Naive thymus-derived CD4-positive, alpha-beta T cell (primary cell): Measurements from ENCODE around the gene PTS. TPM values are rescaled to one million over a fixed set of nuclear protein-coding genes. Genes with fewer than 3 reads are reported as not detected.

ENCODE experiments used
- ATAC-seq: fragments of 150-1000 bp; cut with Tn5 transposase; 2 replicates; pipeline ENCODE4 v1.10.0; 2021; ENCODE audit warnings: mild to moderate bottlenecking, moderate library complexity
- CTCF ChIA-PET: fragments of 350-600 bp; sonication (Branson Sonifier 250); formaldehyde crosslinking; loops from one replicate; lab custom pipeline; 2021; ENCODE audit warnings: antibody characterized with exemption; lab: Charles Lee
- POLR2A ChIA-PET: fragments of 350-600 bp; sonication (Branson Sonifier 250); formaldehyde crosslinking; loops from one replicate; lab custom pipeline; 2021; ENCODE audit warnings: antibody characterized with exemption, inconsistent platforms; lab: Charles Lee
- DNase-seq, 9 donors: peaks; one replicate each; pipeline versions ENCODE4 v3.0.0 to v3.0.0-alpha.2; 2020 to 2022; ENCODE audit warnings: mixed read lengths in 1 of 9
- H3K27ac ChIP-seq: one replicate; pipeline ENCODE4 v1.7.0; 2013; ENCODE audit warnings: mild to moderate bottlenecking, low read depth, low read length, moderate library complexity
- H3K27me3 ChIP-seq, 2 donors: one replicate each; pipeline ENCODE4 v1.7.0; 2013; ENCODE audit warnings: low read length in 2 of 2, mild to moderate bottlenecking in 2 of 2, moderate library complexity in 2 of 2; ENCODE audit not compliant: control insufficient read depth in 2 of 2, insufficient read depth in 2 of 2
- H3K36me3 ChIP-seq, 3 experiments: 1 replicate in 2 of 3; 2 replicates in 1 of 3; pipeline ENCODE4 v1.7.0; 2013; ENCODE audit warnings: low read length in 3 of 3, mild to moderate bottlenecking in 3 of 3, moderate library complexity in 1 of 3; ENCODE audit not compliant: insufficient read depth in 3 of 3, control insufficient read depth in 2 of 3
- H3K4me1 ChIP-seq, 2 donors: one replicate each; pipeline ENCODE4 v1.7.0; 2013; ENCODE audit warnings: low read length in 2 of 2, mild to moderate bottlenecking in 2 of 2, moderate library complexity in 1 of 2; ENCODE audit not compliant: control insufficient read depth in 2 of 2, insufficient read depth in 2 of 2
- H3K4me3 ChIP-seq: 2 replicates; pipeline ENCODE4 v1.7.0; 2013; ENCODE audit warnings: mild to moderate bottlenecking, low read length
- H3K9me3 ChIP-seq, 3 experiments: 1 replicate in 2 of 3; 2 replicates in 1 of 3; pipeline ENCODE4 v1.7.0; 2013; ENCODE audit warnings: low read length in 3 of 3; ENCODE audit not compliant: control insufficient read depth in 2 of 3
- H3K27ac Mint-ChIP-seq, 9 donors: one replicate each; pipeline ENCODE4 v1.8.0; 2020 to 2022; ENCODE audit warnings: mixed read lengths in 9 of 9, mild to moderate bottlenecking in 8 of 9, moderate library complexity in 5 of 9, inconsistent platforms in 2 of 9
- H3K27me3 Mint-ChIP-seq, 5 donors: one replicate each; pipeline ENCODE4 v1.8.0; 2021 to 2022; ENCODE audit warnings: mixed read lengths in 5 of 5, mild to moderate bottlenecking in 1 of 5
- H3K36me3 Mint-ChIP-seq, 5 donors: one replicate each; pipeline ENCODE4 v1.8.0; 2020 to 2022; ENCODE audit warnings: mixed read lengths in 5 of 5, mild to moderate bottlenecking in 3 of 5, inconsistent platforms in 1 of 5
- H3K4me1 Mint-ChIP-seq, 7 donors: one replicate each; pipeline ENCODE4 v1.8.0; 2020 to 2022; ENCODE audit warnings: mixed read lengths in 7 of 7, mild to moderate bottlenecking in 3 of 7, inconsistent platforms in 1 of 7
- H3K4me3 Mint-ChIP-seq, 10 donors: one replicate each; pipeline ENCODE4 v1.8.0; 2020 to 2022; ENCODE audit warnings: mild to moderate bottlenecking in 10 of 10, mixed read lengths in 10 of 10, moderate library complexity in 6 of 10, inconsistent platforms in 2 of 10
- H3K9me3 Mint-ChIP-seq, 11 donors: one replicate each; pipeline ENCODE4 v1.8.0; 2020 to 2022; ENCODE audit warnings: mixed read lengths in 11 of 11, mild to moderate bottlenecking in 4 of 11, inconsistent platforms in 1 of 11, moderate library complexity in 1 of 11
- intact Hi-C, 2 donors: fragments of 100-400 bp; cut with micrococcal nuclease; formaldehyde crosslinking; loops; one replicate each; pipeline ENCODE4 v1.15.1; 2023
- polyA plus RNA-seq, 2 donors: library from polyadenylated mRNA; unstranded; fragments of 300-500 nt; fragmentation: Illumina TruSeq; gene quantifications; one replicate each; pipeline ENCODE4 v1.2.3, GENCODE V29; 2021
- total RNA-seq, 6 experiments: library from RNA in 5 of 6; stranded (reverse) in 5 of 6; gene quantifications; 1 replicate in 5 of 6; 2 replicates in 1 of 6; pipeline ENCODE4 v1.2.3 and lab custom pipeline; 2021 to 2026

Gene PTS
- total and polyA plus RNA-seq, 7 experiments from 2014 or later: 3.7 to 71.3 (median 23.1) TPM

- peaks cover 0 to 2% (median 0%) of the 10 kb centered on the region in 11 donors for H3K9me3 Mint-ChIP-seq
- peaks cover 0 to 9% (median 8%) of the 10 kb centered on the region in 5 donors for H3K36me3 Mint-ChIP-seq
- peaks cover 9% of the 10 kb centered on the region in 2 donors for H3K4me1 ChIP-seq
- intact Hi-C loops: loop anchor here (2.0 to 10.0 kb wide), 3 partner anchors 199 to 1551 kb away; partner anchors contain the start of genes CLDN25 (in 1 of the 2), DLAT (in 1 of the 2) and ZW10 (in 1 of the 2)
- peaks cover 0 to 2% (median 0%) of the 10 kb centered on the region in 5 donors for H3K27me3 Mint-ChIP-seq
- peaks cover 0 to 2% (median 0%) of the 10 kb centered on the region in 3 experiments for H3K36me3 ChIP-seq
- H3K27ac Mint-ChIP-seq: peak overlapping the region in 3 of 9 donors; percentile 41 to 99 (median 96)
- DNase-seq: no peak
- H3K9me3 ChIP-seq: no peaks in the 10 kb centered on the region
- H3K4me1 Mint-ChIP-seq: peaks cover 15 to 38% (median 27%) of the 10 kb centered on the region in 7 donors
- ATAC-seq: no peak
- POLR2A ChIA-PET: interaction anchor here (1.9 kb wide), 1 partner anchor 56 kb away, joined by 7 read pairs; no protein-coding TSS in a partner anchor
- CTCF ChIA-PET: interaction anchor here (1.0 to 8.2 kb wide), 3 partner anchors 9 to 58 kb away, joined by 4 to 141 read pairs (median 5); no protein-coding TSS in a partner anchor
- no peak overlapping the region for H3K4me3 ChIP-seq
- no peaks in the 10 kb centered on the region for H3K27me3 ChIP-seq
- peak overlapping the region in 4 of 10 donors; percentile 36 to 93 (median 67) for H3K4me3 Mint-ChIP-seq
- no peak overlapping the region for H3K27ac ChIP-seq
These were observed 2.3 kb upstream of the PTS start for GRCh38 chr11:112223754-112224532.

- Histone ChIP-seq H3K9me3 (no peaks in the 10 kb centered on the region), H3K27ac (peak overlapping the region; percentile 95), H3K27me3 (no peaks in the 10 kb centered on the region), H3K4me3 (peak overlapping the region; percentile 100), H3K36me3 (peaks cover 7 to 13% (median 10%) of the 10 kb centered on the region in 3 experiments), H3K4me1 (peaks cover 9% of the 10 kb centered on the region in 2 donors)
- Mint-ChIP-seq H3K27me3 (peaks cover 0 to 2% (median 0%) of the 10 kb centered on the region in 5 donors), H3K9me3 (peaks cover 0 to 2% (median 0%) of the 10 kb centered on the region in 11 donors), H3K4me1 (peaks cover 11 to 38% (median 30%) of the 10 kb centered on the region in 7 donors), H3K27ac (peak overlapping the region; percentile 92 to 99 (median 98)), H3K4me3 (peak overlapping the region; percentile 83 to 95 (median 91)), H3K36me3 (peaks cover 0 to 20% (median 16%) of the 10 kb centered on the region in 5 donors)
- intact Hi-C loops: loop anchor here (1.0 to 10.0 kb wide), 16 partner anchors 55 to 1652 kb away; partner anchors contain the start of genes CFAP68 (in 2 of the 2), DLAT (in 2 of the 2), FDXACB1 (in 2 of the 2) and SDHD (in 2 of the 2)
- POLR2A ChIA-PET: interaction anchor here (0.6 to 2.3 kb wide), 6 partner anchors 9 to 1089 kb away, joined by 3 to 16 read pairs (median 3); partner anchors contain the start of genes POU2AF1 and TTC12
- DNase-seq: no peak
- ATAC-seq: no peak
- CTCF ChIA-PET: interaction anchor here (0.5 kb wide), 1 partner anchor 1571 kb away, joined by 3 read pairs; no protein-coding TSS in a partner anchor
These were observed 521 bp upstream of the PTS start for GRCh38 chr11:112225753-112226061.

GRCh38 chr11:112226831-112227401, 688 bp downstream of the PTS start:
- DNase-seq: peak in 1 of 9 donors; percentile 4
- Histone ChIP-seq H3K4me3 (peak overlapping the region; percentile 100), H3K4me1 (peaks cover 9% of the 10 kb centered on the region in 2 donors), H3K9me3 (no peaks in the 10 kb centered on the region), H3K27me3 (no peaks in the 10 kb centered on the region), H3K27ac (peak overlapping the region; percentile 95), H3K36me3 (peaks cover 10 to 23% (median 11%) of the 10 kb centered on the region in 3 experiments)
- ChIA-PET POLR2A (interaction anchor here (0.7 to 2.3 kb wide), 5 partner anchors 22 to 1088 kb away, joined by 3 to 16 read pairs (median 4); partner anchors contain the start of gene TTC12), CTCF (interaction anchor here (1.0 kb wide), 1 partner anchor 53 kb away, joined by 9 read pairs; no protein-coding TSS in a partner anchor)
- Mint-ChIP-seq H3K4me3 (peak overlapping the region; percentile 83 to 95 (median 91)), H3K27ac (peak overlapping the region; percentile 92 to 99 (median 98)), H3K36me3 (peaks cover 0 to 28% (median 18%) of the 10 kb centered on the region in 5 donors), H3K4me1 (peaks cover 11 to 38% (median 30%) of the 10 kb centered on the region in 7 donors), H3K27me3 (peaks cover 0 to 2% (median 0%) of the 10 kb centered on the region in 5 donors), H3K9me3 (peaks cover 0 to 2% (median 0%) of the 10 kb centered on the region in 11 donors)
- intact Hi-C loops: loop anchor here (1.0 to 10.0 kb wide), 15 partner anchors 53 to 1650 kb away; partner anchors contain the start of genes CFAP68 (in 2 of the 2), FDXACB1 (in 2 of the 2), SDHD (in 2 of the 2) and SIK2 (in 2 of the 2)
- ATAC-seq: peak; percentile 73

GRCh38 chr11:112227471-112227870, 1.2 kb downstream of the PTS start:
- ATAC-seq (no peak), DNase-seq (no peak)
- Mint-ChIP-seq H3K4me3 (peak overlapping the region; percentile 83 to 95 (median 91)), H3K27me3 (peaks cover 0 to 2% (median 0%) of the 10 kb centered on the region in 5 donors), H3K9me3 (peaks cover 0 to 2% (median 0%) of the 10 kb centered on the region in 11 donors), H3K36me3 (peaks cover 0 to 28% (median 20%) of the 10 kb centered on the region in 5 donors), H3K27ac (peak overlapping the region; percentile 92 to 99 (median 98)), H3K4me1 (peaks cover 11 to 38% (median 30%) of the 10 kb centered on the region in 7 donors)
- Histone ChIP-seq H3K27ac (no peak overlapping the region), H3K4me1 (peaks cover 9% of the 10 kb centered on the region in 2 donors), H3K4me3 (peak overlapping the region; percentile 100), H3K36me3 (peaks cover 10 to 25% (median 11%) of the 10 kb centered on the region in 3 experiments), H3K27me3 (no peaks in the 10 kb centered on the region), H3K9me3 (no peaks in the 10 kb centered on the region)
- POLR2A ChIA-PET: interaction anchor here (0.6 to 2.3 kb wide), 2 partner anchors 53 to 370 kb away, joined by 3 to 16 read pairs; no protein-coding TSS in a partner anchor
- CTCF ChIA-PET: no interaction called here
- intact Hi-C loops: loop anchor here (2.0 to 10.0 kb wide), 6 partner anchors 290 to 1650 kb away; partner anchors contain the start of genes SIK2 (in 2 of the 2), ALG9 (in 1 of the 2), CLDN25 (in 1 of the 2) and DIXDC1 (in 1 of the 2)

- Histone ChIP-seq H3K4me3 (no peak overlapping the region), H3K27ac (no peak overlapping the region), H3K4me1 (peaks cover 9% of the 10 kb centered on the region in 2 donors), H3K27me3 (no peaks in the 10 kb centered on the region), H3K9me3 (no peaks in the 10 kb centered on the region), H3K36me3 (peaks cover 10 to 25% (median 11%) of the 10 kb centered on the region in 3 experiments)
- intact Hi-C loops: loop anchor here (5.0 to 10.0 kb wide), 4 partner anchors 291 to 1649 kb away; partner anchors contain the start of genes SIK2 (in 2 of the 2), CLDN25 (in 1 of the 2), DIXDC1 (in 1 of the 2) and USP28 (in 1 of the 2)
- DNase-seq (no peak), ATAC-seq (no peak)
- peak overlapping the region in 3 of 9 donors; percentile 14 to 33 (median 26) for H3K27ac Mint-ChIP-seq
- POLR2A ChIA-PET: no interaction called here
- peaks cover 0 to 2% (median 0%) of the 10 kb centered on the region in 5 donors for H3K27me3 Mint-ChIP-seq
- CTCF ChIA-PET: interaction anchor here (2.7 kb wide), 1 partner anchor 52 kb away, joined by 13 read pairs; no protein-coding TSS in a partner anchor
- no peak overlapping the region for H3K4me3 Mint-ChIP-seq
- peaks cover 11 to 38% (median 30%) of the 10 kb centered on the region in 7 donors for H3K4me1 Mint-ChIP-seq
- H3K9me3 Mint-ChIP-seq: peaks cover 0 to 2% (median 0%) of the 10 kb centered on the region in 11 donors
- H3K36me3 Mint-ChIP-seq: peaks cover 0 to 28% (median 20%) of the 10 kb centered on the region in 5 donors
These were observed 2.5 kb downstream of the PTS start for GRCh38 chr11:112228706-112229105.
